ACC112 (cell line): ENCODE data around the gene SLC22A17.
"Not testable (repeated sequence)": the region's sequence is repeated elsewhere in the genome, so short reads cannot be mapped to it uniquely, and the experiment has no call there.

Experiments
- H2AFZ ChIP-seq: fragments of 200-600 bp; sonication (generic); one replicate; pipeline ENCODE4 v1.6.0; 2017; ENCODE audit warnings: antibody characterized with exemption, low read length; ENCODE audit not compliant: unreplicated experiment
- H3K27ac ChIP-seq: fragments of 200-600 bp; sonication (generic); 2 replicates; pipeline ENCODE4 v1.5.1; 2014; ENCODE audit warnings: low read depth, mild to moderate bottlenecking, antibody characterized with exemption, low read length, moderate library complexity
- H3K27me3 ChIP-seq: fragments of 200-600 bp; sonication (generic); 2 replicates; pipeline ENCODE4 v1.6.1; 2014; ENCODE audit warnings: mild to moderate bottlenecking, antibody characterized with exemption, low read length, moderate library complexity, mixed read lengths; ENCODE audit not compliant: insufficient read depth
- H3K36me3 ChIP-seq: fragments of 200-600 bp; sonication (generic); 2 replicates; pipeline ENCODE4 v1.6.1; 2016; ENCODE audit warnings: mild to moderate bottlenecking, antibody characterized with exemption, low read length, moderate library complexity, mixed read lengths; ENCODE audit not compliant: insufficient read depth
- H3K4me1 ChIP-seq: fragments of 200-600 bp; sonication (generic); one replicate; pipeline ENCODE4 v1.6.1; 2016; ENCODE audit warnings: low read length, mixed read lengths; ENCODE audit not compliant: insufficient read depth, unreplicated experiment, control insufficient read depth
- H3K4me3 ChIP-seq: fragments of 200-600 bp; sonication (generic); 2 replicates; pipeline ENCODE4 v1.5.1; 2014; ENCODE audit warnings: mild to moderate bottlenecking, low read depth, low read length
- H3K79me2 ChIP-seq: fragments of 200-600 bp; sonication (generic); one replicate; pipeline ENCODE4 v1.6.0; 2016; ENCODE audit warnings: low read length; ENCODE audit not compliant: control insufficient read depth, unreplicated experiment, insufficient read depth

Gene SLC22A17

DNA sequence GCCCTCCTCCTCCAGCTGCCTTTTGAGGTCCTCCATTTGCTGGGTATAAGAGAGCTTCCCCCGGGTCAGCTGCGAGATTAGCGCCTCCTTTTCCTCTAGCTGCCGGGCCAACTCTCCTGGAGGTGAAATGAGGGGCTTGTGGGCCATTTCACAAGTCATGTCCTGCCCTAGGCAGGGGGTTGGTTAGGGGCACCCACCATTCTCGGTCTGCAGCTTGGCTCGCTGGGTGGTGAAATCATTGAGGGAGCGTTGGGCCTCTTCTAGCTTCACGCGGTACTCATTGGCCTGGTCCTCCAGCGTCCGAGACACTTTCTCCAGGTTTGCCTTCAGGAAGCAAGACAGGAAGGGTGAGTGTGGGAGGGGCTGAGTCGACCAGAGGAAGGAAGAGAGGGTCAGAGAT is 36.7 kb upstream of the SLC22A17 start:
- Histone ChIP-seq H3K27ac (no peak overlapping the region), H2AFZ (no peak overlapping the region), H3K79me2 (no peaks in the 10 kb centered on the region), H3K27me3 (peaks cover 88% of the 10 kb centered on the region), H3K4me1 (no peaks in the 10 kb centered on the region), H3K36me3 (no peaks in the 10 kb centered on the region), H3K4me3 (no peak overlapping the region)

DNA sequence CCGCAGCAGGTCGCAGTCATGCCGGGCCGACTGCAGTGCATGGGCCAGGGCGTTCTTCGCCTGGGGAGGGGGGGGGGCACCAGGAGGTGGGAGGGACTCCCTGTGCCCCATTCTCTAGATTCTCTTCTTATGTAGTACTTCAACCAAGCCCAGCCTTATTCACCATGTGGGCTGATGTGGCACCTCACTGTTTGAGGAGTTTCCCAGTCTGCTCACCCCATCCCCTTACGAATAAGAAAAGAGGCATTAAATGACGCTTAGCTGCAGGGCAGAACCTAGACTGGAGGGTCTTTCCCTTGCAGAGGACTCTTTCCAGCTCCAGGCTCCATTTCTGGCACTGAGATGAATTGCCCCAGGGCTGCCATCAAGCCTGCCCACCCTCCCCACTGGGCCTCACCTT is 36.3 kb upstream of the SLC22A17 start:
- Histone ChIP-seq H3K4me3 (no peak overlapping the region), H3K27me3 (peaks cover 88% of the 10 kb centered on the region), H3K79me2 (no peaks in the 10 kb centered on the region), H2AFZ (no peak overlapping the region), H3K27ac (no peak overlapping the region), H3K4me1 (no peaks in the 10 kb centered on the region), H3K36me3 (no peaks in the 10 kb centered on the region)

DNA sequence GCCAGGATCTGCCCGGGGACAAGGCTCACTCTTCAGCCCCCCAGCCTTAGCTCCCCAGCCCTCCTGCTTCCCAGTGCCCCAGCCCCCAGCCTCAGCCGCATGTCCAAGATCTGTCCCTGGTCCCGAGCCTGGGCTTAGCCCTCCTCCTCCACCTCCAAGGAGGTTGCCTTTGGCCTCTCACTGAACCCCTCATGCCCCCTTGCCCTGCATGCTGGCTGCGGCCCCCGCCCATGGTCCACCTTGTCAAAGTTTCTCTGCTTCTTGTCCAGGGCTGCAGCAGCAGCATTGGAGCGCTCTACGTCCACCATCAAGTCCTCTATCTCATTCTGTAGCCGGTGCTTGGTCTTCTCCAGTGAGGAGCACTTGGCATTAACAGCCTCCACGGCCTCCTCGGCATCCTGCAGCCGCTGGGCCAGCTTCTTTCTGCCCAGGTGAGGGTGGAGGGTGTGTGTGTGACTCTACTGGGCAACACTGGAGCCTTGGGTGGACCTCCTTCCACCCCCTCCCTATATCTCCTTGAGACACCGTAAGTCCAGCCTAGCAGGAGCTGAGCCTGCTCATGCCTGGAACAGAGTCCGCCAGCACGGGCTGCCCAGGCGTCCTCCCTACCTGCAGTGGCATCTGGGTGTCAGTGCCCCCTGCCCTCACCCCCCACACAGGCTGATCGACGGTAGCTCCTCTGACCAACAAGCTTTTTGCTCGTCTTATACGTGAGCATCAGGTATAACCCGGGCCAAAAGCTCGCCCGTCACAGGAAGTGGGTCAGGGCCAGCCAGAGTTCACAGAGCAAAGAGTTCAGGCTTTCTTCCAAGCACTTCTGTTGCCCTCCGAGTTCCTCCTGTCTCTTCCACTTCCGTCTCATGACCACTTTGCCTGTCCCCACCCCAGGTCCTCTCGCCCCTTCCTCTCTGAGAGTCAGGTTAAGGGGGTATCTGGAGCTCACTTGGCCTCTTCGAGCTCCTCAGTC is 35.5 kb upstream of the SLC22A17 start:
- peaks cover 88% of the 10 kb centered on the region for H3K27me3 ChIP-seq
- H2AFZ ChIP-seq: no peak overlapping the region
- H3K36me3 ChIP-seq: no peaks in the 10 kb centered on the region
- no peaks in the 10 kb centered on the region for H3K79me2 ChIP-seq
- no peak overlapping the region for H3K27ac ChIP-seq
- no peak overlapping the region for H3K4me3 ChIP-seq
- H3K4me1 ChIP-seq: no peaks in the 10 kb centered on the region

DNA sequence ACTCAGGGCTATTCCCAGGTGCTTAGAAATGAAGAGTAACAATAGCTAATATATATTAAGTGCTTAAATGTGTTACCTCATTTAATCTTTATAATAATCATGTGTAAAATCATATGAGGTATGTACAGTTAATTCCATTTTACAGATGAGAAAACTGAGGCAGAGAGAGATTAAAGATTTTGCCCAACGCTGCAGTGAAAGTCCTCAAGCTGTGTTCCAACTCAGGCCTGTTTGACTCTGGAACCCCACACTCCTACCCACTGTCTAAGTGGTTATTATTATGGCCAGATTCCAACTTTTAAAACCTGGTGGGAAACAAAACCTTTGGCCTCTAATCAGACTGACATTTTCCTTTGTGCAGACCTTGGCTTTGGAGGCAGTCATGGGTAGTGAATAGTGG is 34.3 kb upstream of the SLC22A17 start:
- no peaks in the 10 kb centered on the region for H3K36me3 ChIP-seq

DNA sequence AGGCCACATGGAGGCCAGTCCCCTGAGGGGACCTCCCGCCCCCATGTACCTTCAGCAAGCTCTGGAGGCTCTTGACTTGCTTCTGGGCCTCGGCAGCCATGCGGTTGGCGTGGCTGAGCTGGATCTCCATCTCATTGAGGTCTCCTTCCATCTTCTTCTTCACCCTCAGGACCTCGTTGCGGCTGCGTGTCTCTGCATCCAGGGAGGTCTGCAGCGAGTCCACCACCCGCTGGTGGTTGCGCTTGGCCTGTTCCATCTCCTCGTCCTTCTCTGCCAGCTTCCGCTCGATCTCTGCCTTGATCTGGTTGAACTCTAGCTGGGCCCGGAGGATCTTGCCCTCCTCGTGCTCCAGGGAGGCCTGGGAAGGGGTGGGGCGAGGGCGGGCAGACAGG is 33.6 kb upstream of the SLC22A17 start:
- not testable (repeated sequence) for H3K4me1 ChIP-seq, H3K4me3 ChIP-seq, H2AFZ ChIP-seq, H3K27ac ChIP-seq, H3K36me3 ChIP-seq, H3K79me2 ChIP-seq
- peaks cover 84% of the 10 kb centered on the region for H3K27me3 ChIP-seq

More for the DNA sequence above, 34.3 kb upstream of the SLC22A17 start:
- Histone ChIP-seq H3K4me1 (no peaks in the 10 kb centered on the region), H3K27me3 (peaks cover 84% of the 10 kb centered on the region), H3K27ac (no peak overlapping the region), H2AFZ (no peak overlapping the region), H3K4me3 (no peak overlapping the region), H3K79me2 (no peaks in the 10 kb centered on the region)

DNA sequence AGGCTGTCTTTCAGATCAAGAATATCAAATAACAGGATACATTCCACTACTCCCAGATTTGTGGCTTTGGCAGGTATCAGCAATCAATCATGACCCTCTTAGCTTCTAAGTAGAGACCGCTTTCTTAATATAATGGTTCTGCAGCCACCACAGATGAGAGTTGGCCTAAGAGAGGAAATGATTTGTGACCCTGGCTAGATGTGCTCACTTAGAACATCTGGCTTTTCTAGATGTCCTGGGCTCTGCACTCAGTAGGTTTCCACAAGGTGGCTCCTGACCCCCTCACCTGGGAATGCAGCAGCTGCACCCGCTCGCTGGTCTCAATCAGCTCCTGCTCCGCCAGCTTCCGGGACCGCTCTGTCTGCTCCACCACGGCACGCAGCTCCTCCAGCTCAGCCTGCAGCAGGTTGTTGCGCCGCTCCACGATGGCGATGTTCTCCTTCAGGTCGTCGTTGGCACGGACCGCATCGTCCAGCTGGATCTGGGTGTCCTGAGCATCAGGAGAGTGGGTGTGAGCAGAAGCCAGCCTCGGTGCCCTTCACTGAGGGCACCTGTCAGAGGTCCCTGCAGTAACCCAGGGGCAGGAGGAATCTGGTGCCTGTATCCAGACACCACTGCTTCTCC is 33.1 kb upstream of the SLC22A17 start:
- Histone ChIP-seq H3K79me2 (no peaks in the 10 kb centered on the region), H3K4me3 (no peak overlapping the region), H3K27ac (no peak overlapping the region), H2AFZ (no peak overlapping the region), H3K4me1 (no peaks in the 10 kb centered on the region), H3K27me3 (peaks cover 84% of the 10 kb centered on the region), H3K36me3 (no peaks in the 10 kb centered on the region)

DNA sequence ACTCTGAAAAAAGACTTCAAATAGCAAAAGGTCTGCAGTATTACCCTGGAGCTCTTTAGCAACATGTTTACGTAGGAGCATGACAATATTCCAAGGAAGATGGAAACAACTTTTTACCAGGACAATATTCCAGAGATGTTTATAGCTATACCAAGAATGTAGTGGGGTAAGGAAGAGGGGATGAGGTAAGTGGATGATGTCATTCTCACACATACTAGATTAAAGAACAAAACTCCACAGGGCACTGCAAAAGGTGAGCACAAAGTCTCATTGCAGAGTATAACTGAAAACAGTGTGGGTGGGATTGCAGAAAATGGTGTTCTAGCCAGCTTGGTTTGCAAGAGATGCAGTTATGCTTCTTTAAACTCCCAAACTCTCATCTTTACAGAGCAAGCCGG is 32.6 kb upstream of the SLC22A17 start:
- no peak overlapping the region for H3K4me3 ChIP-seq
- peaks cover 84% of the 10 kb centered on the region for H3K27me3 ChIP-seq
- H3K4me1 ChIP-seq: no peaks in the 10 kb centered on the region
- H3K27ac ChIP-seq: no peak overlapping the region
- no peaks in the 10 kb centered on the region for H3K79me2 ChIP-seq
- no peak overlapping the region for H2AFZ ChIP-seq
- H3K36me3 ChIP-seq: no peaks in the 10 kb centered on the region

DNA sequence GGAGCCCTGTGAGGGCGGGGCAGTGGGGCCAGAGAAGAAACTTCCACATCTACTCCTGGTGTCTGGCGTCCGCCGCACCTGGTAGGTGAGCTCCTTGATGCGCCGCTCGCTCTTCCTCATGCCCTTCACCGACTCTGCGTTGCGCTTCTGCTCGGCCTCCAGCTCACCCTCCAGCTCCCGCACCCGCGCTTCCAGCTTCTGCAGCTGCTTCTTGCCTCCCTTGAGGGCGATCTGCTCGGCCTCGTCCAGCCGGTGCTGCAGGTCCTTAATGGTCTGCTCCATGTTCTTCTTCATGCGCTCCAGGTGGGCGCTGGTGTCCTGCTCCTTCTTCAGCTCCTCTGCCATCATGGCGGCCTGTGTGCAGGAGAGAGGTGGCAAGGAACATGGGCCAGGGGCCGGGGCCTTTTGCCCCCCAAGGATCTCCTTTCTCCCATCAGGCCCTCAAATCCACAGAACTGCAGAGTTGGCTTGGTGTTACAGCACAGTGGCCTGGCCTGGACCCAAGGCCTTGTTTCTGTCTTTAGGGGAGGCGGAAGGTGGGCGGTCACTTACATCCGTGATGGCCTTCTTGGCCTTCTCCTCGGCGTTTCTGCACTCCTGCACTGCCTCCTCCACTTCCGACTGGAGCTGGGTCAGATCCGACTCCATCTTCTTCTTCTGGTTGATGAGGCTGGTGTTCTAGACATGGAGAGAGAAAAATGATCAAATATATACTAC is 31.8 kb upstream of the SLC22A17 start:
- Histone ChIP-seq H2AFZ (no peak overlapping the region), H3K79me2 (no peaks in the 10 kb centered on the region), H3K27ac (no peak overlapping the region), H3K36me3 (no peaks in the 10 kb centered on the region), H3K4me3 (no peak overlapping the region), H3K27me3 (peaks cover 84% of the 10 kb centered on the region), H3K4me1 (no peaks in the 10 kb centered on the region)

DNA sequence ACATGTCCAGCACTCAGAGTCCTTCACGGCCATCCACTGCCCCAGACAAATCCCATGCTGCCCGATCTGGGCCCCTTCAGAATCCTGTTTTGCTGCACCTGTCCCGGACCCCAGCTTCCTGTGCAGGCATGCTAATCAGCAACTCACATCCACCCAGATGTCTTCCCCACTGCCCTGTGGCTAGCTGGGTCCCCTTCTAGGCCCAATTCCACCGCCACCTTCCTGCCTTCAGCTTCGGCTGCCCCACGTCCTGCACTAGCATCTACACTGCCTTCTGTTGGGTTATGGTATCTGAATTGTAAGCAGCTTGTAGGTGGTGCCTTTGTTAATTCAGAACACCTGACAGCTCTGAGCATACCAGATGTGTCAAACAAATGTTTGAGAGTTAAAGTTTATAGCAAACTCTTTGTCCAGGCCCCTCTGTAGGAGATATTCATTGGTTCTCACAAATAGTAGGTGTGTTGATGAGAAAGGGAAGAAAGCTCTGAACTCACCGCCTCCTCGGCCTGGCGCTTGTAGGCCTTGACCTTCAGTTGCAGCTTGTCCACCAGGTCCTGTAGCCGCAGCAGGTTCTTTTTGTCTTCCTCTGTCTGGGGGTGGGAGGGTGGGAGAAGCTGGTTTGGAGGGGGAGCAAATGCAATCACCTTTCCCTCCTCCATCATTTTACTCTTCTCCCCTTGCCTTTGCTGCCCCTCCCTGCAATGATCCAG is 30.2 kb upstream of the SLC22A17 start:
- Histone ChIP-seq H3K36me3 (no peaks in the 10 kb centered on the region), H3K79me2 (no peaks in the 10 kb centered on the region), H3K27ac (no peak overlapping the region), H3K4me1 (no peaks in the 10 kb centered on the region), H3K27me3 (peaks cover 67% of the 10 kb centered on the region), H2AFZ (no peak overlapping the region), H3K4me3 (no peak overlapping the region)

DNA sequence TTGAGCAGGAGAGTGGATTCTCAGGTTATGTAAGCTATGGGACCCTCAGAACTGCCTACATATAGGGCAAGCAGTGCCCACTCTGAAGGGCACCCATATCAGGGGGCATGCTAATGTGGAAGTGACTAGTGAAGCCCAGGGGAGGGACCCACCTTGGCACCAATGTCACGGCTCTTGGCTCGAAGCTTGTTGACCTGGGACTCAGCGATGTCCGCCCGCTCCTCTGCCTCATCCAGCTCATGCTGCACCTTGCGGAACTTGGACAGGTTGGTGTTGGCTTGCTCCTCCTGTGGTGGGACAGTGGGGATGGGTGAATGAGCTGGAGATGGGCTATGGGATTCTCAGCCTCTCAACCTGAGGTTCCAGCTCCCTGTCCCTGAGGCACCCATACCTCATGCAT is 29.6 kb upstream of the SLC22A17 start:
- Histone ChIP-seq H3K27me3 (peaks cover 61% of the 10 kb centered on the region), H3K4me1 (no peaks in the 10 kb centered on the region), H3K79me2 (no peaks in the 10 kb centered on the region), H2AFZ (no peak overlapping the region), H3K4me3 (no peak overlapping the region), H3K27ac (no peak overlapping the region), H3K36me3 (no peaks in the 10 kb centered on the region)
